GM18951 (cell line): ENCODE results near the gene TGM3.

Source experiments
- POLR2A ChIP-seq: IDR thresholded peaks from 4 replicates; pipeline ENCODE4 v1.6.1; 2011; ENCODE audit warnings: mild to moderate bottlenecking; ENCODE audit not compliant: insufficient read length, insufficient read depth; ENCODE audit errors: extremely low read depth
- in situ Hi-C: fragments of 300-500 bp; cut with MboI; formaldehyde crosslinking; loops from one replicate; pipeline ENCODE4 v1.12.0; 2022; ENCODE audit warnings: low sequenced_read_pairs, mixed read lengths, inconsistent platforms; ENCODE audit not compliant: unreplicated experiment

Gene TGM3

GRCh38 chr20:2273634-2274302 is 22.0 kb upstream of the TGM3 start:
- no peak for TF ChIP-seq POLR2A
- in situ Hi-C loops, result no loop called here

GRCh38 chr20:2276015-2276414 is 19.8 kb upstream of the TGM3 start:
- in situ Hi-C loops, result no loop called here

DNA sequence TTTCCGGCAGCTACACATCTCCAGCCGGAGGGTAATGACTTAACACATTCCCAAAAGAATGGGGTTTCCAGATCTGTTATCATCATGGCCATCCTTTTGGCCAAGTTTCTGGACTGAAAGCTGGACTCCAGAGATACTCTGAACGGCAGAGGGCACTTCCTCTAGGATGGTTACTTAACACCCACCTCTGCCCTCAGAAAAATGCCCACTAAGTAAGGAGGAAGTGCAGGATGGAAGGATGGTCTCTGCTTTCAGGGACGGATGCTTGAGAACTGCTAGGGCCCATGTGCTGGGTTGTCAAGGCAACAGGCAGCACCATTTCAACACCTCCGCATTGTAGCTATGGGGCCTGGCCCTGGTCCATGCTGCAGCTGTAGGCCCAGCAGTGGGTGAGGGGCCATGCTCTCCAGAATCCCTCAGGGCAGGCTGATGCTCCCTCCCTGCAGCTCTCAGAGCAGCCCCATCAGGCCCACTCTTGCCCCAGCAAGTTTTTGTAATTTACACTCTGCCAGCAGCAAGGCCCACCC is 16.5 kb upstream of the TGM3 start:
- no peak for TF ChIP-seq POLR2A
- in situ Hi-C loops, result no loop called here

More at GRCh38 chr20:2276015-2276414, 19.8 kb upstream of the TGM3 start:
- TF ChIP-seq POLR2A, result no peak

DNA sequence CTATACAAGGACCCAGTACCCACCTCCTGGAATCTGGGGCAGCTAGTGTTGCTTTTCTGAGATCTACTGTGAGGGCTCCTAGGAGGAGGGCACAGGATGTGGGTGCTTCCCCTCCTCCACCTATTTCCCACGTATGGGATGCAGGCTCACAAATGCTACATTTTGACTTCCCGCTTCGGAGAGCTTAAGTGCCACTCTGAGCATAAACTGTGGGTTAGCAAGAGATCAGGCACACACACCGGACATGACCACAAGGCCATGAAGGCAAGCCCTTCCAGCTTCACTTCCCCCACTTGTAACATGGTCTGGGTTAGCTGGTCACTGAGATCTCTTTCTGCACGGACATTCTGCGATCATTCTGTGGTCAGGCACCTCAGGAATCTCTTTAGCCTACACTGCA is 15.7 kb upstream of the TGM3 start:
- no peak for TF ChIP-seq POLR2A
- in situ Hi-C loops, result no loop called here

- in situ Hi-C loops, result no loop called here
- TF ChIP-seq POLR2A, result no peak
Observed at GRCh38 chr20:2281563-2281962, 14.2 kb upstream of the TGM3 start.

GRCh38 chr20:2282181-2282580 is 13.6 kb upstream of the TGM3 start:
- in situ Hi-C loops, result no loop called here
- TF ChIP-seq POLR2A, result no peak

- in situ Hi-C loops, result no loop called here
- TF ChIP-seq POLR2A, result no peak
Observed at GRCh38 chr20:2283706-2284423, 11.9 kb upstream of the TGM3 start.

- no peak for TF ChIP-seq POLR2A
- in situ Hi-C loops, result no loop called here
Observed at GRCh38 chr20:2285193-2285592, 10.6 kb upstream of the TGM3 start.

DNA sequence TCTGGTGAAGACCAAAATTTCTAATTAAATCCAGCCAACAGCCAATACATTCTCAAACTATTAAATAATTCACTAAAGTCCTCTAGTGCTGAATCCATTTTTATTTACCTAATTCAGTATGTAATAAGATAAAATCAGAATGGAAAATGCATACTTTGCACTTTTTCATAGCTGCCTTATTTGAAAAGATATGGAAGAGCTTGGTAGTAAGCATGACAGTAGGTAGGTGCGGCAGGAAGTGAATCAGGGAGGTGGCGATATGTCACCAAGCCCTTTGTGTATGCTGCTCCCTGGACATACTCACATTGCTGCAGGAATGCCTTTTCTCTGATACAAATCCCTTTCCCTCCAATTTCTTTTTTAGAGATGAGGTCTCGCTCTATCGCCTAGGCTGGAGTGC is 10.2 kb upstream of the TGM3 start:
- no peak for TF ChIP-seq POLR2A
- in situ Hi-C loops, result no loop called here

- no peak for TF ChIP-seq POLR2A
Observed at GRCh38 chr20:2287504-2287903, 8.3 kb upstream of the TGM3 start.

DNA sequence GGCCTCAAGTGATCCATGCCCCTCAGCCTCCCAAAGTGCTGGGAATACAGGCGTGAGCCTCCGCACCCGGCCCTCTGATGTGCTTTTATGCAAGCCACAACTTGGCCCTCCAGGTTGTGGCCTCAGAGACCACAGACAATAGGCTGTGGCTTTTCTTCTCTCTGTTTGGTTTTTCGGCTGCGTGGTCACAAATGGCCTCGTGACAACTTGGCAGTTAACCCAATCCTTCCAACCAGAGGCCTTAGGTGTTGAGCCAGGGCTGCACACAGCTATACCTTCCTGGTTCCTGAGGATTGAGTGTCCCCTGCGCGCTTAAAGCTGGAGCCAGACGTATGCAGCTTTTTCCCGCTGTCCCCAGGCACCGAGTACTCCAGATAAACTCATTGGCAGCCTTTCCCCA is 6.3 kb upstream of the TGM3 start:
- in situ Hi-C loops, result no loop called here
- no peak for TF ChIP-seq POLR2A

More at GRCh38 chr20:2287504-2287903, 8.3 kb upstream of the TGM3 start:
- in situ Hi-C loops, result no loop called here

GRCh38 chr20:2290486-2290885 is 5.3 kb upstream of the TGM3 start:
- in situ Hi-C loops, result no loop called here

GRCh38 chr20:2292416-2293110 is 3.2 kb upstream of the TGM3 start:
- in situ Hi-C loops, result no loop called here
- no peak for TF ChIP-seq POLR2A

More at GRCh38 chr20:2290486-2290885, 5.3 kb upstream of the TGM3 start:
- no peak for TF ChIP-seq POLR2A
